ENCODE data around the gene LYVE1. TPM values are rescaled to one million over a fixed set of nuclear protein-coding genes. Genes with fewer than 3 reads are reported as not detected.

LYVE1 gene
- total RNA-seq, 1 experiment from 2014 or later: not detected

DNA sequence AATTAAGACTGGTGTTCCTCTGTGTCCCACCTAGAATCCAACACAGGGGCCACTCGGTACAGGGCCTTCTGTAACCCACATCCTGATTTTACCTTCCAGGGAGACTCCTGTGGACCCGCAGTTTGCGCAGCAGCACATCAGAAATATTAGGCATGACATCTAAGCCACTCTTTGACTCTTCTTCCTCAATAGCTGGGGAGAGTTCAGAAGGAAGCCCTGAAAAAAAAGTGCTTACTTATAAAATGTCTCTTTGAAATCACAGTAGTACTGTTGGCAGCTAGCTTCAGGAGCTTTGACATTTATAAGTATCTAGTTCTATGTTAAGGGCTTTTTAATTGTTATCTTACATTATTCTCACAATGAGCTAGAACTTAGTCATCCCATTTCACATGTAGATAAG is 41.2 kb upstream of the LYVE1 start:
- POLR2A ChIA-PET (ENCODE audit: unreplicated experiment): no interaction called here
- no peaks in the 10 kb centered on the region for H3K9me3 ChIP-seq (ENCODE audit: insufficient read depth, low read depth)
- no peak overlapping the region for H2AFZ ChIP-seq
- H3K4me1 ChIP-seq (replicated peaks; ENCODE audit: insufficient read depth): peaks cover 12% of the 10 kb centered on the region
- no peaks in the 10 kb centered on the region for H3K36me3 ChIP-seq (ENCODE audit: low read depth)
- intact Hi-C loops (cut with micrococcal nuclease; ENCODE audit: unreplicated experiment): no loop called here
- H3K27ac ChIP-seq: no peak overlapping the region
- H3K4me2 ChIP-seq: no peak overlapping the region
- no peaks in the 10 kb centered on the region for H3K27me3 ChIP-seq (ENCODE audit: insufficient read depth, low read depth)
- H4K20me1 ChIP-seq (ENCODE audit: insufficient read depth): no peaks in the 10 kb centered on the region
- TF ChIP-seq, protein P1, sequence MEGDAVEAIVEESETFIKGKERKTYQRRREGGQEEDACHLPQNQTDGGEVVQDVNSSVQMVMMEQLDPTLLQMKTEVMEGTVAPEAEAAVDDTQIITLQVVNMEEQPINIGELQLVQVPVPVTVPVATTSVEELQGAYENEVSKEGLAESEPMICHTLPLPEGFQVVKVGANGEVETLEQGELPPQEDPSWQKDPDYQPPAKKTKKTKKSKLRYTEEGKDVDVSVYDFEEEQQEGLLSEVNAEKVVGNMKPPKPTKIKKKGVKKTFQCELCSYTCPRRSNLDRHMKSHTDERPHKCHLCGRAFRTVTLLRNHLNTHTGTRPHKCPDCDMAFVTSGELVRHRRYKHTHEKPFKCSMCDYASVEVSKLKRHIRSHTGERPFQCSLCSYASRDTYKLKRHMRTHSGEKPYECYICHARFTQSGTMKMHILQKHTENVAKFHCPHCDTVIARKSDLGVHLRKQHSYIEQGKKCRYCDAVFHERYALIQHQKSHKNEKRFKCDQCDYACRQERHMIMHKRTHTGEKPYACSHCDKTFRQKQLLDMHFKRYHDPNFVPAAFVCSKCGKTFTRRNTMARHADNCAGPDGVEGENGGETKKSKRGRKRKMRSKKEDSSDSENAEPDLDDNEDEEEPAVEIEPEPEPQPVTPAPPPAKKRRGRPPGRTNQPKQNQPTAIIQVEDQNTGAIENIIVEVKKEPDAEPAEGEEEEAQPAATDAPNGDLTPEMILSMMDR (conservative IDR thresholded peaks at IDR 0.05): no peak
- TF ChIP-seq EZH2 (IDR thresholded peaks at IDR 0.05; ENCODE audit: low read depth): no peak
- no peaks in the 10 kb centered on the region for H3F3A ChIP-seq (ENCODE audit: insufficient read depth, low read depth)
- H3K4me3 ChIP-seq: no peak overlapping the region
- no peak for DNase-seq
- no TSS peak for BruUV-seq (replicated peaks)
- H3K9me2 ChIP-seq (ENCODE audit: insufficient read depth): no peaks in the 10 kb centered on the region
- CTCF ChIA-PET: no interaction called here
- no peaks in the 10 kb centered on the region for H3K79me2 ChIP-seq (ENCODE audit: low read depth)

DNA sequence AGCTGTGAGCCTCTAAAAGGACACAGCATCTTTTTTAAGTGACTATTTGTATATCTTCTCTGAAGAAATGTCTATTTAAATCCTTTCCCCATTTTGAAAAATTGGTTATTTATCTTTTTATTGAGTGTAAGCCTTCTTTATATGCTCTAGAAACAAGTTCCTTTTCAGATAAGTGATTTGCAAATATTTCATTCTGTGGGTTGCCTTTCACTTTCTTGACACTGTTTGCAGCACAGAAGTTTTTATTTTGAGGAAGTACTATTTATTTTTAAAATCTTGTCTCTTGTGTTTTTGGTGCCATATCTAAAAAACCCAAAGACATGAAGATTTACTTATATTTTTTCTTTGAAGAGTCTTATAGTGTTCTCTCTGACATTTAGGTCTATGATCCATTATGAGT is 40.1 kb upstream of the LYVE1 start:
- DNase-seq: no peak
- Histone ChIP-seq H3K36me3 (ENCODE audit: low read depth) (no peaks in the 10 kb centered on the region), H4K20me1 (ENCODE audit: insufficient read depth) (no peaks in the 10 kb centered on the region), H2AFZ (no peak overlapping the region), H3F3A (ENCODE audit: insufficient read depth, low read depth) (no peaks in the 10 kb centered on the region), H3K4me2 (no peak overlapping the region), H3K27me3 (ENCODE audit: insufficient read depth, low read depth) (no peaks in the 10 kb centered on the region), H3K9me3 (ENCODE audit: insufficient read depth, low read depth) (no peaks in the 10 kb centered on the region), H3K27ac (no peak overlapping the region), H3K9me2 (ENCODE audit: insufficient read depth) (no peaks in the 10 kb centered on the region), H3K4me1 (replicated peaks; ENCODE audit: insufficient read depth) (peaks cover 12% of the 10 kb centered on the region), H3K4me3 (no peak overlapping the region), H3K79me2 (ENCODE audit: low read depth) (no peaks in the 10 kb centered on the region)
- no peak for TF ChIP-seq EZH2 (IDR thresholded peaks at IDR 0.05; ENCODE audit: low read depth)
- TF ChIP-seq, protein P1 (conservative IDR thresholded peaks at IDR 0.05): no peak
- POLR2A ChIA-PET (ENCODE audit: unreplicated experiment): no interaction called here
- intact Hi-C loops (cut with micrococcal nuclease; ENCODE audit: unreplicated experiment): no loop called here
- BruUV-seq (replicated peaks): no TSS peak
- CTCF ChIA-PET: no interaction called here

DNA sequence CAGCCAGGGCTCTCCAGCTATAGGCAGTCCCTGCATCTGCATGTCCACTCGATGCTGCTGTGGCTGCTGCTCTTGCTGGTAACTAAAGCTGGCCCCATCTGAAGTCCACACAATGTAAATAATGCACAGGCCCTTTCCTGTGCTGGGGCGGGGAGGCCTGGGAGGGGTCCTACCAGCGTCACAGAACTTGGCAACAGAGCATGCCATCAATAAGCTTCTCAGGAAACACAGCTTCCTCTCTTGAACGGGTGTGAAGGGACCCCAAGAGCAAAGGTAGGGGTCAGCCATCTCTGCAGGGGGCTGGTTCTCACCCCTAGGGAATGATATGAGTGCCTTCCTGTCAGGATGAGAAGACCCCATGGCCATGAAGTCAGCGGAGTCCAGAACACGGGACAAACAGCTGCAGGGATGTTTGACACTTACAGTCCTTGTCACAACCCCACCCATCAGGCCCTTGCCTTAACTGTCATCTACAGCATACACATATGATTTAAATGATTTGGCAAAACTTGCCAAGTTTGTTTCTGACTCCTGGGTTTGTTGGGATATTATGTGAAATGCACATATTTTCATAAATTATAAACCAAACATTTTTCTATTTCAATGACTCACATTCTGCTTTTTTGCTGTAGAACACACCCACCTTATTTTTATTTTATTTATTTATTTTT is 39.1 kb upstream of the LYVE1 start:
- Histone ChIP-seq H2AFZ (no peak overlapping the region), H3K9me2 (ENCODE audit: insufficient read depth) (no peaks in the 10 kb centered on the region), H3K27me3 (ENCODE audit: insufficient read depth, low read depth) (no peaks in the 10 kb centered on the region), H4K20me1 (ENCODE audit: insufficient read depth) (no peaks in the 10 kb centered on the region), H3K36me3 (ENCODE audit: low read depth) (no peaks in the 10 kb centered on the region), H3K4me2 (no peak overlapping the region), H3K9me3 (ENCODE audit: insufficient read depth, low read depth) (no peaks in the 10 kb centered on the region), H3K79me2 (ENCODE audit: low read depth) (no peaks in the 10 kb centered on the region), H3F3A (ENCODE audit: insufficient read depth, low read depth) (no peaks in the 10 kb centered on the region), H3K27ac (no peak overlapping the region), H3K4me3 (no peak overlapping the region), H3K4me1 (replicated peaks; ENCODE audit: insufficient read depth) (peaks cover 12% of the 10 kb centered on the region)
- TF ChIP-seq, protein P1 (conservative IDR thresholded peaks at IDR 0.05): no peak
- no peak for TF ChIP-seq EZH2 (IDR thresholded peaks at IDR 0.05; ENCODE audit: low read depth)
- CTCF ChIA-PET: no interaction called here
- intact Hi-C loops (cut with micrococcal nuclease; ENCODE audit: unreplicated experiment): no loop called here
- BruUV-seq (replicated peaks): no TSS peak
- no peak for DNase-seq
- POLR2A ChIA-PET (ENCODE audit: unreplicated experiment): no interaction called here
